Gastroesophageal sphincter (tissue), 3 donors: Measurements from ENCODE around the gene SHANK3.
"Not testable (repeated sequence)": the region's sequence is repeated elsewhere in the genome, so short reads cannot be mapped to it uniquely, and the experiment has no call there.

ENCODE experiments used
- CTCF ChIP-seq, 4 experiments: fragments of 200-600 bp in 2 of 4; fragments of 450-650 bp in 2 of 4; sonication (generic) in 1 of 4; IDR thresholded peaks; one replicate each; pipeline ENCODE4 v1.5.1; 2017 to 2019; ENCODE audit warnings: antibody characterized with exemption in 4 of 4, mild to moderate bottlenecking in 2 of 4, moderate library complexity in 2 of 4
- EP300 ChIP-seq: sonication (generic); formaldehyde crosslinking; IDR thresholded peaks from one replicate; pipeline ENCODE4 v1.6.1; 2017; ENCODE audit warnings: antibody characterized with exemption, mild to moderate bottlenecking
- POLR2AphosphoS5 ChIP-seq: sonication (generic); formaldehyde crosslinking; IDR thresholded peaks from one replicate; pipeline ENCODE4 v1.6.1; 2017; ENCODE audit warnings: antibody characterized with exemption

- TF ChIP-seq POLR2AphosphoS5; CTCF (IDR thresholded peaks at IDR 0.05); EP300: not testable (repeated sequence)
Observed at GRCh38 chr22:50654664-50655063, 18.0 kb upstream of the SHANK3 start.
